Endothelial cell of umbilical vein (primary cell): ENCODE measurements around the gene ZC3H12C. TPM values are rescaled to one million over a fixed set of nuclear protein-coding genes. Genes with fewer than 3 reads are reported as not detected.
A peak's percentile ranks its signal among the peaks of the same experiment; 100 is the strongest.

Source experiments
- BruUV-seq: library from RNA; stranded (reverse); fragments of 400-500 nt; replicated peaks from 2 replicates; lab custom pipeline; 2021; lab: Mats Ljungman, UMichigan
- CTCF ChIA-PET: fragments of 300-600, 350-600 bp; sonication (Branson Sonifier 250); formaldehyde crosslinking; loops from one replicate; lab custom pipeline; 2021; ENCODE audit warnings: antibody characterized with exemption, inconsistent platforms; lab: Charles Lee
- POLR2A ChIA-PET: fragments of 300-600, 350-600 bp; sonication (Branson Sonifier 250); formaldehyde crosslinking; loops from one replicate; lab custom pipeline; 2021; ENCODE audit warnings: antibody characterized with exemption, inconsistent platforms; lab: Charles Lee
- DNase-seq: peaks from one replicate; pipeline ENCODE4 v3.0.0-alpha.2; 2011; ENCODE audit warnings: low read depth, low spot score
- FAIRE-seq: peaks from 2 replicates; lab custom pipeline; 2011; peaks lifted over from hg19 to GRCh38; lab: Jason Lieb, UNC
- H2AFZ ChIP-seq: 2 replicates; pipeline ENCODE4 v1.6.0; 2012; ENCODE audit warnings: low read depth, low read length, control low read depth, inconsistent platforms
- H3K27ac ChIP-seq: 2 replicates; pipeline ENCODE4 v1.5.1; 2011; ENCODE audit warnings: low read depth, mild to moderate bottlenecking, control low read depth, low read length, moderate library complexity; ENCODE audit not compliant: insufficient read depth
- H3K27me3 ChIP-seq, 2 experiments: 2 replicates each; pipeline versions ENCODE4 v1.6.0 to v1.6.1; 2011; ENCODE audit warnings: low read length in 2 of 2, mixed read lengths in 1 of 2; ENCODE audit not compliant: control insufficient read depth in 2 of 2, insufficient read depth in 2 of 2
- H3K36me3 ChIP-seq, 2 experiments: 2 replicates in 1 of 2; 3 replicates in 1 of 2; pipeline ENCODE4 v1.5.1; 2011; ENCODE audit warnings: low read length in 2 of 2, mild to moderate bottlenecking in 1 of 2, moderate library complexity in 1 of 2; ENCODE audit not compliant: control insufficient read depth in 2 of 2, insufficient read depth in 2 of 2; ENCODE audit errors: extremely low read depth in 1 of 2
- H3K4me1 ChIP-seq: 3 replicates; pipeline ENCODE4 v1.5.1; 2011; ENCODE audit warnings: mild to moderate bottlenecking, low read length; ENCODE audit not compliant: control insufficient read depth, insufficient read depth; ENCODE audit errors: extremely low read depth
- H3K4me2 ChIP-seq: 2 replicates; pipeline ENCODE4 v1.6.1; 2011; ENCODE audit warnings: low read length, control low read depth, mixed read lengths; ENCODE audit not compliant: insufficient read depth
- H3K4me3 ChIP-seq, 3 experiments: fragments of 200-600 bp in 1 of 3; sonication (generic), shearing (Covaris generic) in 1 of 3; replicated peaks in 1 of 3; 2 replicates each; pipeline ENCODE4 v1.5.1; 2011 to 2016; ENCODE audit warnings: control low read depth in 3 of 3, low read length in 3 of 3, mild to moderate bottlenecking in 2 of 3, inconsistent platforms in 1 of 3, low read depth in 1 of 3, moderate library complexity in 1 of 3; ENCODE audit not compliant: insufficient read depth in 1 of 3
- H3K79me2 ChIP-seq: 2 replicates; pipeline ENCODE4 v1.6.0; 2012; ENCODE audit warnings: low read length, inconsistent platforms; ENCODE audit not compliant: control insufficient read depth, insufficient read depth
- H3K9ac ChIP-seq: replicated peaks from 2 replicates; pipeline ENCODE3; 2011; ENCODE audit warnings: low read length, control low read depth; ENCODE audit not compliant: insufficient read depth; ENCODE audit errors: extremely low read depth
- H3K9me1 ChIP-seq: replicated peaks from 3 replicates; pipeline ENCODE4 v1.6.0; 2011; ENCODE audit warnings: mild to moderate bottlenecking, low read length; ENCODE audit not compliant: control insufficient read depth, insufficient read depth; ENCODE audit errors: extremely low read depth
- H3K9me3 ChIP-seq: replicated peaks from 2 replicates; pipeline ENCODE4 v1.5.1; 2012; ENCODE audit warnings: low read length, inconsistent platforms; ENCODE audit not compliant: control insufficient read depth, insufficient read depth
- H4K20me1 ChIP-seq: replicated peaks from 2 replicates; pipeline ENCODE3; 2011; ENCODE audit warnings: mild to moderate bottlenecking, low read length; ENCODE audit not compliant: control insufficient read depth, insufficient read depth; ENCODE audit errors: extremely low read depth
- EZH2 ChIP-seq: IDR thresholded peaks from 2 replicates; pipeline ENCODE4 v1.6.1; 2012; ENCODE audit warnings: borderline replicate concordance, low read depth, mild to moderate bottlenecking, moderate library complexity, low read length, inconsistent platforms; ENCODE audit not compliant: severe bottlenecking
- FOS ChIP-seq: IDR thresholded peaks from 2 replicates; pipeline ENCODE4 v1.6.1; 2011; ENCODE audit warnings: mild to moderate bottlenecking, low read length, moderate library complexity, borderline replicate concordance; ENCODE audit not compliant: insufficient read depth
- GATA2 ChIP-seq: IDR thresholded peaks from 2 replicates; pipeline ENCODE4 v1.7.0; 2011; ENCODE audit warnings: low read depth, mild to moderate bottlenecking, moderate library complexity, mixed read lengths, low read length; ENCODE audit not compliant: insufficient read length, insufficient read depth
- JUN ChIP-seq: IDR thresholded peaks from 2 replicates; pipeline ENCODE4 v1.6.1; 2011; ENCODE audit warnings: borderline replicate concordance, low read depth; ENCODE audit not compliant: insufficient read length, insufficient read depth
- MAX ChIP-seq: IDR thresholded peaks from 2 replicates; pipeline ENCODE4 v1.6.1; 2011; ENCODE audit not compliant: insufficient read depth, insufficient read length
- MYC ChIP-seq: IDR thresholded peaks from one replicate; pipeline ENCODE4 v1.6.1; 2011; ENCODE audit warnings: mild to moderate bottlenecking, low read depth, low read length
- POLR2A ChIP-seq: IDR thresholded peaks from 2 replicates; pipeline ENCODE4 v1.6.1; 2012; ENCODE audit warnings: low read depth, mild to moderate bottlenecking, control low read depth, low read length
- POLR2AphosphoS5 ChIP-seq: IDR thresholded peaks from 2 replicates; pipeline ENCODE4 v1.6.1; 2012; ENCODE audit warnings: low read depth, mild to moderate bottlenecking, control low read depth, low read length, moderate library complexity; ENCODE audit not compliant: insufficient read depth
- dilution Hi-C: fragments of 300-500 bp; cut with MboI; formaldehyde crosslinking; loops from one replicate; pipeline ENCODE4 v1.15.0; 2019; ENCODE audit warnings: low sequenced_read_pairs; ENCODE audit not compliant: extremely low pct_ligation_motif_present
- intact Hi-C: fragments of 100-400 bp; cut with micrococcal nuclease; formaldehyde crosslinking; loops from one replicate; pipeline ENCODE4 v1.10.0; 2022
- polyA plus RNA-seq, 4 experiments: library from polyadenylated mRNA; depleted of rRNA in 3 of 4; stranded (reverse) in 3 of 4; unstranded in 1 of 4; fragments of >200 nt; gene quantifications; 2 replicates each; pipeline versions ENCODE4 v1.2.1 to v1.2.3, GENCODE V29; 2011 to 2012; ENCODE audit warnings: missing spikeins in 1 of 4
- total RNA-seq: library from RNA; stranded (reverse); gene quantifications from 2 replicates; pipeline ENCODE4 v1.2.3, GENCODE V29; 2021
- TF ChIP-seq, protein P1 (sequence below), 2 donors: IDR thresholded peaks; 1 replicate in 1 of 2; 2 replicates in 1 of 2; pipeline ENCODE4 v1.5.1; 2011; ENCODE audit warnings: low read length in 2 of 2, mild to moderate bottlenecking in 2 of 2, moderate library complexity in 2 of 2, control low read depth in 1 of 2, inconsistent platforms in 1 of 2, low read depth in 1 of 2; ENCODE audit not compliant: insufficient read depth in 1 of 2; ENCODE audit errors: extremely low read depth in 1 of 2

The ZC3H12C gene
- total and polyA plus RNA-seq, 2 donors (not counting 3 experiments of a cell fraction or from before 2014, with no cell fraction given), result 5.5 to 14.7 TPM

DNA sequence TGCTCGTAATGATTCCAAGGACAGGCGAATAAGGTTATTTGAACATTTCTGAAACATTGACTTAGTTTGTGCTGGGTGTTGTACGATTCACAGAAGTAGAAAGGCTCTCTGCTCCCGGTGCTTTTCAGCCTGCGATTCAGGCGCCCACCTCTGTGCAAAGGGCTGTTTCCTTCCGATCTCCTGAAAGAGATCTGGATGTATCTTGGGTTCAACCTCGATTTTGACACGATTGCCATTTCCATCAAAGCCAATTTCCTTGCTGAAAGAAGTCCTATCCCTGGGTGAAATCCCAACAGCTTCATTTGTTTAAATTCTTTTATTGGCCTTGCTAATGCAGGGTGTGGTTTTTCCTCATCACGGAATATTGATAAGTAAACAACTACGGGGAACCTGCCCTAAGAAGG, 1.1 kb upstream of the ZC3H12C start:
- BruUV-seq, result TSS peak; percentile 62
- no peak for DNase-seq
- peaks cover 22% of the 10 kb centered on the region for H3K4me1 ChIP-seq
- H4K20me1 ChIP-seq, result peaks cover 6% of the 10 kb centered on the region
- H3K27ac ChIP-seq, result peak overlapping the region; percentile 77
- H2AFZ ChIP-seq, result peak overlapping the region; percentile 65
- no peaks in the 10 kb centered on the region for H3K9me1 ChIP-seq
- no peaks in the 10 kb centered on the region for H3K36me3 ChIP-seq
- CTCF ChIA-PET, result interaction anchor here (0.8 to 4.3 kb wide), 18 partner anchors 9 to 341 kb away, joined by 3 to 29 read pairs (median 4); no protein-coding TSS in a partner anchor
- POLR2A ChIA-PET, result interaction anchor here (1.4 kb wide), 2 partner anchors 23 to 121 kb away, joined by 3 to 6 read pairs; no protein-coding TSS in a partner anchor
- H3K79me2 ChIP-seq, result peaks cover 33% of the 10 kb centered on the region
- FAIRE-seq, result peak; percentile 47
- peak overlapping the region; percentile 75 for H3K4me2 ChIP-seq
- H3K27me3 ChIP-seq, result peaks cover 2 to 3% of the 10 kb centered on the region in 2 experiments
- dilution Hi-C loops, result no loop called here
- H3K4me3 ChIP-seq, result peak overlapping the region; percentile 11 to 92 (median 62)
- H3K9me3 ChIP-seq, result no peaks in the 10 kb centered on the region
- peak overlapping the region; percentile 88 for H3K9ac ChIP-seq
- TF ChIP-seq MYC, result no peak
- no peak for TF ChIP-seq FOS
- TF ChIP-seq GATA2, result no peak
- no peak for TF ChIP-seq POLR2A
- TF ChIP-seq MAX, result no peak
- no peak for TF ChIP-seq EZH2
- TF ChIP-seq POLR2AphosphoS5, result no peak
- TF ChIP-seq JUN, result no peak
- TF ChIP-seq, protein P1, sequence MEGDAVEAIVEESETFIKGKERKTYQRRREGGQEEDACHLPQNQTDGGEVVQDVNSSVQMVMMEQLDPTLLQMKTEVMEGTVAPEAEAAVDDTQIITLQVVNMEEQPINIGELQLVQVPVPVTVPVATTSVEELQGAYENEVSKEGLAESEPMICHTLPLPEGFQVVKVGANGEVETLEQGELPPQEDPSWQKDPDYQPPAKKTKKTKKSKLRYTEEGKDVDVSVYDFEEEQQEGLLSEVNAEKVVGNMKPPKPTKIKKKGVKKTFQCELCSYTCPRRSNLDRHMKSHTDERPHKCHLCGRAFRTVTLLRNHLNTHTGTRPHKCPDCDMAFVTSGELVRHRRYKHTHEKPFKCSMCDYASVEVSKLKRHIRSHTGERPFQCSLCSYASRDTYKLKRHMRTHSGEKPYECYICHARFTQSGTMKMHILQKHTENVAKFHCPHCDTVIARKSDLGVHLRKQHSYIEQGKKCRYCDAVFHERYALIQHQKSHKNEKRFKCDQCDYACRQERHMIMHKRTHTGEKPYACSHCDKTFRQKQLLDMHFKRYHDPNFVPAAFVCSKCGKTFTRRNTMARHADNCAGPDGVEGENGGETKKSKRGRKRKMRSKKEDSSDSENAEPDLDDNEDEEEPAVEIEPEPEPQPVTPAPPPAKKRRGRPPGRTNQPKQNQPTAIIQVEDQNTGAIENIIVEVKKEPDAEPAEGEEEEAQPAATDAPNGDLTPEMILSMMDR (IDR thresholded peaks at IDR 0.05; ENCODE audit: extremely low read depth in 1 of 2, insufficient read depth in 1 of 2, low read depth in 1 of 2, low read length in 2 of 2), result no peak
- intact Hi-C loops, result loop anchor here (1.0 to 10.0 kb wide), 7 partner anchors 23 to 341 kb away; no protein-coding TSS in a partner anchor
